HG03196 (cell line): ENCODE data around the gene KRTAP5-6.

Experiments
- ATAC-seq: cut with Tn5 transposase; IDR thresholded peaks from one replicate; pipeline ENCODE4 v1.9.1; 2021; ENCODE audit not compliant: unreplicated experiment

KRTAP5-6 gene

DNA sequence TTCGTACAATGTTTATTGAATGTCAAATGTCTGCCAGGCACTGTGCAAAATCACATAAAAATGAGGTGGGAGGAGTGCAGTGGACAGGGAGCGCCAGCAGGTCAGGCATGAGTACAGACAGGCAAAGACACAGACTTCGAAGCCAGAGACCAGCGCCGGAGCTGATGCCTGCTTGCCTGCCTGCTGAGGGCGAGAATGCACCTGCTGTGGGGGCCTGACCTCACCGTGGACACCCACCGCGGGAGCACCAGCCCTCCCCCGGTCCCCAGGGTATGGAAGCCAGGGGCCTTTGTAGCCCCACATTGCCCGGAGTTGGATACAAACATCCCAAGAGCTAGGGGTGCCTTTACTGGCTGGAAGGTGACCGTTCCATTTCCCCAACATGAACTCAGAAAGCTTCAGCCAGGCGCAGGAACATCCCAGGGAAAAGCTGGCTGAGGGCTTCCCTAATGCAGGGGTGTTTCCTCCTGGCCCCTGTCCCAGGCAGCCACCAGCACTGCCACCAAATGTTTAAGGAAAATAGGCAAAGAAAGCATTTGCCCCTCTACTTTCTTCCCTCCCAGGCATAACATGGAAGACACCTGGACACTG lies 35.5 kb downstream of the KRTAP5-6 start:
- no peak for ATAC-seq

DNA sequence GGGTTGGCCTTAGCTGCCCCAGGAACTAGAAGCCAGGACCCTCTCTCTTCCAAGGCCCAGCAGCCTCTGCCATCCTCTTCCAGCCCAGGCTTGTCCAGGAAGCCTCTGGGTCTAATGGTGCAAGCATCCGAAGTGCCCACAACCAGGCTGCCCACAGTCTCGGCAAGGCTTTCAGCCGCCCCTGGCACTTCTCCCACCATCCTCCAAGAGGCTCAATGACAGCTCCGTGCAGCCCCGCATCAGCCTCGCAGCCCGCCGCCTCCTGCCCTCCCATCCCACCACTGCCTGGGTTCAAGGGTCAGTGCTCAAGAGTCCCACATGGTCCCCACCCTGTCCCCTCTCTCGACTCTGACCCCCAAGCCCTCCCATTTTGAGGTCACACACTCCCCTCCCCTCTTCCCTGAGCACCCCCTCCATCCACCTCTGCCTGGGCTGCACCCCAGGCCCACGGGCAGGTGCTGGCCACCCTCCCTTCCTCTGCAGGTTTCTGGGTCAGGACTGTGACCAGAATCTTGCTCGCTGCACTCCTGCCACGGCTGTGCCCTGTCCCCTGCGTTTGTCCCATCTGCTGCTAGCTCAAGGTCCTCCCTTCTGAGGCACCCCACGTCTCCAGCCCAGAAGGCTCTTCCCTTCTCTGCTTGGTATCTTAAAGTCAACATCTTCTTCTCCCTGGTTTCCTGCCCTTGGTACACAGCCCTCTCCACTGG lies 36.2 kb downstream of the KRTAP5-6 start:
- no peak for ATAC-seq

DNA sequence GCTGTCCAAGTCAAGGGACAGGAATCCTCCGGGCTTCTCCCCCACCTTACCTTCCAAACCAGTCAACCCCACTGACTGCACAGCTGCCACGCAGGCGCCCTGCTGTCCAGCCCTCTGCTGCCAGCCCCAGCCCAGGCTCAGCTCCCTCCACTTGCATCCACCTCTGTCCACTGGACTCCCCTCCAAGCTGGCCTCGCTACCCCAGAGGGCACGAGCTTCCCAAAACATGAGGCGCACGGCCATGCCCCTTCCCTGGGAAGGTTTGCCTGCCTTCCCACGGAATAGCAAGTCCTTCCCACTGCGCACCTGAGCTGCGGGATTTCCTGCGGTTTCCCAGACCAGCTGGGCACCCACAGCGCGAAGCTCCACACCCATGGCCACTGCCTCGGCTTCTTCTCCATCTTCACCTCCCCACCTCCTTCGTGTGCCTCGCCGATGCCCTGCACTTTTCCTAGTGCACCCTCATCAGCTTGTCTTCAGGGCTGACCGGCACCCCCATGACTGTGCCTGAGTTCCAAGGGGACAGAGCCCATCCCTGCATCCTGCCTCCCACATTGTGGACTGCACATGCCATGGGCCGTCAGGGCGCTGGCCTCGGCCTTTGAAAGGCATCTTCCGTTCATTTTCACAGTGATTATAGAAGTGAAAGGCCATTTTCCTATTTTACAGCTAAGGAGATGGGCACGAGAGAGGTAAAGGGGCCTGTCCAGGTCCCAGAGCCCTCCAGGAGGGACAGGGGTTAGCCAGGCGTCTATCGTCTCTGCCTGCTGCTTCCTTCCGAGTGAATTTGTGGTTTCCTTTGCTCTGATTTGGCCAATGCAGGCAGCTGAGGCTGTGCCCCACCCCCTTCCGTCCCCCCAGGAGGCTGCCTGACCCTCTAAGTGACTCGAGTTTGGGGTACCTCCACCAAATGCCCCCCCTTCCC lies 37.0 kb downstream of the KRTAP5-6 start:
- no peak for ATAC-seq

DNA sequence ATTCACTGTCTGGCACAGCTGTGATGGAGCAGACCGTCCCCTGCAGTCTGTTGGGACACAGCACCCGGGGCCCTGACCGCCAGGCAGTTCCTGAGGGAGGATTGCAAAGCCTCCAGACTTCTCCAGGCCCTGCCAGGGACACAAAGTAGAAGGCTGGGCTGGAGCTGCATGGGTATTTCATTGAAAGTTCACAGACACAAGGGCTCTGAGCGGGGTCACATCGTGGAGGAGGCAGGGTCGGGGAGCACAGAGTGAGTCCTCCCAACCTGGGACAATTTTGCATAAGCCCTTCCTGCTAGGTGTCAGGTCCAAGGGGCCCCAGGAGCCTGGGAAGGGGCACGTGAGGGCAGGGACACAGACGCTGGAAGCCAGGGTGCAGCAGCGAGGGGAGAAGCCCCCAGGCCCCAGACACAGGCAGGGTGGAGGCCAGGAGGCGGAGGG lies 37.7 kb downstream of the KRTAP5-6 start:
- ATAC-seq, result no peak

DNA sequence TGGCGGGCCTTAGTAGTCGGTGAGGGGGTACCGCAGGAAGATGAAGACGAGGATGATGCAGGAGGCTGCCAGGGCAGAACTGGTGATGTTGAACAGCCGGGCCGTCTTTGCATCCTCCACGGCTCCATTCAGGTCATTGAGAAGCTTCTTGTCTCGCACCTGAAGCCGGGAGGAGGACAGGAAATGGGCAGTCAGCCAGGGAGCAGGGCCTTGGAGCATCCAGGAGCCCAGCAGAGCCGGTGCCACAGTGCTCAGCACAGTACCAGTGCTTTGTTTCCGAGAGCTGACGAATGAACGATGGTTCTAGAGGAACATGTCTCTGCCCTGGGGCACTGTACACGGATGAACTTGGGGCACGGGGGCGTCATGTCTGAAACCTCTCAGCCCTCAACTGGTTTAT lies 38.3 kb downstream of the KRTAP5-6 start:
- no peak for ATAC-seq

DNA sequence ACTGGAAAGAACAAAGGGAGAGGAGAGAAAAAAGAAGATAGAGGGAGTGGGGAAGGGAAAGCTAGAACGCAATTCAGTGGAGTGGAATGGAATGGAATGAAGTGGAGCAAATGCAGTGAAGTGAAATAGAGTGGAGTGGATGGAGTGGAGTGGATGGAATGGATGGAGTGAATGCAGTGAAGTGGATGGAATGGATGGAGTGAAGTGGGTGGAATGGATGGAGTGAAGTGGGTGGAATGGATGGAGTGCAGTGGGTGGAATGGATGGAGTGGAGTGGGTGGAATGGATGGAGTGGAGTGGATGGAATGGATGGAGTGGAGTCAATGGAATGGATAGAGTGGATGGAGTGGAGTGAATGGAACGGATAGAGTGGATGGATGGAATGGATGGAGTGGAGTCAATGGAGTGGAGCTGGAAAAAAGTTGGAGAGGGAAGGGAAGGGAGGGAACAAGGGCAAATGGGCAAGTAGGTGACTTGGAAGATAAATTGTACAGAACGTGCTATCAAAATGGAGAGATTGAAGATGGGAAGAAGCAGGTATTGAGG lies 39.5 kb downstream of the KRTAP5-6 start:
- no peak for ATAC-seq

DNA sequence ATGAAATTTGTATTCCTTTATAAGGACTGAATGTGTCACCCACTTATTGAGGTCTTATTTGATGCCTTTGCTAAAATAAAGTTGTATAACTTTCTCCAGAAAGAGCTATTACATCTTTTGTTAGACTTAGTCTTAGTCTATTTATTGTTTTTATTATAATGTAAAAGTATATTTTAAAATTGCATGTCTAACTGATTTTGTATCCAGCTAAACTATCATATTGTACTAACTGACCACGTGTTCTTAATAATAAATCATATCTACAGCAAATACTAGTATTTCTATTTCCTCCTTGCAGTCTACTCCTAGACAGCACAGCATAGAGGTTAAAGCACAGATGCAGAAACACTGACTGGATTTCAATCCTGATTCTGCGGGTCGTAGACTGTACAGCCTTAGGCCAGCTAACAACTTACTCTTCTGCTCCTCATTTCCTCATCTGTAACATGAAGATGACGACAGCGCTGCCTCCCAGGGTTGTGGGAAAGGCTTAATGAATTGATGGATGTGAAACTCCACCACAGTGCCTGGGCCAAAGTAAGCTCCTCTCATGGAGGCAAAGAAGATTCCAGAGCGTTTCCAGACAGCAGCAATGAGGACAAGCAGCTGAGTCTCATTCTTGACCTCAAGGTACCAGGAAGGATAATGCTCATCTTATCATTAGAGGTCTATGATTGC lies 40.2 kb downstream of the KRTAP5-6 start:
- ATAC-seq, result no peak

DNA sequence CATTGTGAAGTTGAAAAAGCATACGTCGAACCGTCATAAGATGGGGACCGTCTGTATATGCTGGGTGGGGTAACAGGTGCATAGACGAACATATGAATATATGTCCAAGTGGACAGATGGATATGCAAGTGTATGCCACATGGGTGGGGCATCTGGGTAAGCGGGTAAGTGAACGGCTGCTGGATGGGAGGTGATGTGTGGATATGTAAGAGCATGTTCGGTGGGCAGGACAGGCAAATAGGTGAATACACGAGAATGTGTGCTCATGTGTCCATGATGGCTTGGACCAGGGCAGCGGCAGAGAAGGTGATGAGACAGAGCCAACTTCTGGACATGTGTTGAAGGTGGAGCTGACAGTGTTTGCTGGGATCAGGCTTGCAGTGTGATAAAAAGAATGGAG lies 41.4 kb downstream of the KRTAP5-6 start:
- ATAC-seq, result no peak

DNA sequence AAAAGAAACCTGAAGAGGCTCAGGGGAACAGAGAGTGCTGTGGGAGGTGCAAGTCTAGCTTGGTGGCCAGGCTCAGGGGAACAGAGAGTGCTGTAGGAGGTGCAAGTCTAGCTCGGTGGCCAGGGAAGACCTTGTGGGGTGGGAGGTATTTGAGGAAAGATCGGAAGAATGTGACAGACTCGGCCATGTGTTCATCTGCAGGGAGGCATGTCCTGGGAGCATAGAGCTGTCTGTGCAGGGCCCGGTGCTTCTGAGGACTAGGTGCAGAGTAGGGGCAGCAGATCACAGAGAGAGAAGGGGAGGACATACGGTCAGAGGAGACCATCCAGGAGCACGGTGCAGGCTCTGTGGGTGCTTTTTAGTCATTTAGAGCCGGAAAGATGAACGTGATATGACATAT lies 42.6 kb downstream of the KRTAP5-6 start:
- no peak for ATAC-seq

DNA sequence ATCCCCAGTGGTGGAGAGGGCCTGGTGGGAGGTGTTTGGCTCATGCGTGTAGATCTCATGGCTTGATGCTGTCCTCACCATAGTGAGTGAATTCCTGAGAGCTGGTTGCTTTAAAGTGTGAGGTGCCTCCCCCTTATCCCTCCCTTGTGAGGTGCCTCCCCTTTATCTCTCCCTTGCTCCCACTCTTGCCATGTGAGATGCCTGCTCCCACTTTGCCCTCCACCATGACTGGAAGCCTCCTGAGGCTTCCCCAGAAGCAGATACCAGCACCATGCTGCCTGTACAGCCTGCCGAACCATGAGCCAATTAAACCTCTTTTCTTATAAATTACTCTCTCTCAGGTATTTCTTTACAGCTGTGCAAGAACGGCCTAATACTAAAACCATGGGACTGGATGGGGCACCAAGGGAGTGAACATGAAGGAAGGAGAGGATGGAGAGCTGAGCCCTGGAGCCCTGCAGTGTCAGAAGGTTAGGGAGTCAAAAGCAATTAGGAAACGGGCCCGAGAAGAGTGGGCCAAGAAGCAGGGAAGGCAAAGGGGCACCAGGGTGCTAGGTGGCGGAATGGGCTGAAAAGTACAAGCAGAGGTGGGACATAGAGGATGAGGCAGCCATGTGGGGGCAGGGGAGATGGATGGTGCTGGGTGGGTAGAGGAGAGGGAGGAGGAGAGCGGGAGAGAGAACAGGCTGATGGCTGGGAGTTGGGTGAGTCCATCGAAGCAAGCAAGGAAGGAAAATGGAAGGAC lies 44.0 kb downstream of the KRTAP5-6 start:
- ATAC-seq, result no peak

DNA sequence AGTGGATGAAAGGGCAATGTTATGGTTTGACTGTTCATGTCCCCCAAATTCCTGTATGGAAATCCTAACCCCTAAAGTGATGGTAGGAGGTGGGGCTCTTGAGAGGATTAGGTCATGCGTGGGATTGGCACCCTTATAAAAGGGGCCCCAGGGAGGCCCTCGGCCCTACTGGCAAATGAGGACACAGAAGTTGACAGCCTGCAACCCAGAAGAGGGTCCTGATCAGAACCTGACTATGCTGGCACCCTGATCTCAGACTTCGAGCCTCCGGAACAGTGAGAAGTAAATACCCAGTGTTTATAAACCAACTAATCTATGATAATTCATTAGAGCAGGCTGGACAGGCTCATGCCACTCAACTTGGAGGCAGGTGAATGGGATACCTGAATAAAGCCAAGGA lies 44.7 kb downstream of the KRTAP5-6 start:
- no peak for ATAC-seq

DNA sequence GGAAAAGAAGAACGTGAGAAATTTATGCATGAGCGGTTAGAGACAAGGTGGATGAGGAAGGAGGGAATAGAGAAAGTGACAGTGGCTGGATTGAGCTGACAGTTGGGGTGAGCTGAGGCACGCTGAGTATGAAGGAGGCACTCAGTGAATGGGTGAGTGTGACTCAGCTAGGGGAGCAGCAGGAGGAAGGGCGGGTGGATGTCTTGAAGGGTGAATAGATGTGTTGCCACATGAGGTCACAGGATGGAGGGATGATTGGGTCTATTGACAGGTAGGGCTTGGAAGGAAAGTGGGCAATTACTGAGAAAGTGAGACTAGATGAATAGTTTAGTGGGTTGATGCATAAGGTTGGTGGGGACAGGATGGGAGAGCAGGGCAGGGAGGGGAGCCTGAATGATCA lies 45.4 kb downstream of the KRTAP5-6 start:
- ATAC-seq, result no peak

DNA sequence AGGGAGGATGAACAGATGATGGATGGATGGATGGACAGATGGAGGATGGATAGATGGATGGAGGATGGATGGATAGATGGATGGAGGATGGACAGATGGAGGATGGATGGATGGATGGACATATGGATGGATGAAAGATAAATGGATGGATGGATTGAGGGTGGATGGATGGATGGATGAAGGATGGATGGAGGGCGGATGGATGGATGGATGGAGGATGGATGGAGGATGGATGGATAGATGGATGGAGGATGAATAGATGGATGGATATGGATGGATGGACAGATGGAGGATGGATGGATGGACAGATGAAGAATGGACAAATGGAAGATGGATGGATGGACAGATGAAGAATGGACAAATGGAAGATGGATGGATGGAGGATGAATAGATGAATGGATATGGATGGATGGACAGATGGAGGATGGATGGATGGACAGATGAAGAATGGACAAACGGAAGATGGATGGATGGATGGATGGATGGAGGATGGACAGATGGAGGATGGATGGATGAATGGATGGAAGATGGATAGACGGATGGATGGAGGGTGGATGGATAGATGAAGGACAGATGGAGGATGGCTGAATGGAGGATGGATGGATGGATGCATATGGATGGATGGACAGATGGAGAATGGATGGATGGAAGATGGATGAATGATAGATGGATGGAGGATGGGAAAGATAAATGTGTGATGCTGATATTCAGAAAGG lies 46.0 kb downstream of the KRTAP5-6 start:
- ATAC-seq, result no peak

DNA sequence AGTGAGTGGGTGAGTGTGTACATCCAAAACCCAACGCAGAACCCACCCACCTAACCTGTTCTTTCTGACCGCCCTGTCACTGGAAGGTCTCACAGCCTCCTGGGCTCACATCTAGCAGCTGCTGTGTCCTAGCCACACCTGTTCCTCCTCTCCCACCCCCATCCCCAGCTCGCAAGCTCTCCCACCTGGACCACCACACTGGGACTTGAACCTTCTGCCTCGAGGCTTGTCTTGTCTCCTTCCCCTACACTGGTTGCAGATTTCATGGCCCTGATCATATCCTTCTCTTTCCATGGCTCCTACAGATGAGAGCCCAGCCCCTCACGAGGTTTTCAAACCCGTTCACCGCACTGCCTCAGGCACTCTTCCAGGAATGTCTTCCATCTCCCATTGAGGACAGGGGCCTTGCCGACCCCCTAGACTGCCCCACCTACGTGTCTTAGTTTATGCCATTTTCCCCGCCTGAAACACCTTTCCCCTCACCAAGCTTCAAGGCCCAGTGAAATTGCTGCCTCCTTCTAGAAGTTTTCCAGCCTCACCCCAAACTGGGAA lies 46.7 kb downstream of the KRTAP5-6 start:
- no peak for ATAC-seq

DNA sequence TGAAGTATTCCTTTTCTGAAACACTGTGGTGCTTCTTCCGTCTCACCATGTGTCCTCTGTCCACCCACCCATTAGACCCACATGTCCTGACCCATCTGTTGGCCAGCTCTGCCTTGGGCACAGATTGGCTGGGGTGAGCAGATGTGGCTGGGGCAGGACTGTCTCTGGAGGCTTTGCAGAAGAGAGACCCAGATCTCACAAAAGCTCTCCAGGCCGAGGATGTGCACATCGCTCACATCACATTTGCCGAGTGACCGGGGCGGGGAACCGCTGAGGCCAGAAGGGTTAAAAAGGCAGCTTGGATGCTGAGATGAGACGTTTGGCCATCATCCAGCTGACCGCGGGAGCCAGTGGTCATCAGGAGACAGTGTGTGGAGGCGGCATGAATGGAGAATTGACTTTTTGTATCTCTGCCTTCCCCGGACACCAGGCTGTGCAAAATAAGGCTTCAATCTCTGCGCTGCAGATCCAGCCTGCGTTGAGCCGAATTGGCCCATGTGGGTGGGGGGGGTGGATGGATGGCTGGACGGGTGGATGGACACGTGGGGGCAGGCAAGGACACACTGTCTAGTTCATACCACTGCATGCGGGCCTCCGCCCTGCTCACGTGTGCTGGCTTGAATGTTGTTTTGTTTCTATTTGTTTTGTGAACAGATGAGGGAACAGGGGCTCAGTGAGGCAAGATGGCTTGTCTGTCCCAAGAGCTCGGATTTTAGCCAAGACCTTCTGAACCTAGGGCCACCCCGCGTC lies 47.3 kb downstream of the KRTAP5-6 start:
- no peak for ATAC-seq

DNA sequence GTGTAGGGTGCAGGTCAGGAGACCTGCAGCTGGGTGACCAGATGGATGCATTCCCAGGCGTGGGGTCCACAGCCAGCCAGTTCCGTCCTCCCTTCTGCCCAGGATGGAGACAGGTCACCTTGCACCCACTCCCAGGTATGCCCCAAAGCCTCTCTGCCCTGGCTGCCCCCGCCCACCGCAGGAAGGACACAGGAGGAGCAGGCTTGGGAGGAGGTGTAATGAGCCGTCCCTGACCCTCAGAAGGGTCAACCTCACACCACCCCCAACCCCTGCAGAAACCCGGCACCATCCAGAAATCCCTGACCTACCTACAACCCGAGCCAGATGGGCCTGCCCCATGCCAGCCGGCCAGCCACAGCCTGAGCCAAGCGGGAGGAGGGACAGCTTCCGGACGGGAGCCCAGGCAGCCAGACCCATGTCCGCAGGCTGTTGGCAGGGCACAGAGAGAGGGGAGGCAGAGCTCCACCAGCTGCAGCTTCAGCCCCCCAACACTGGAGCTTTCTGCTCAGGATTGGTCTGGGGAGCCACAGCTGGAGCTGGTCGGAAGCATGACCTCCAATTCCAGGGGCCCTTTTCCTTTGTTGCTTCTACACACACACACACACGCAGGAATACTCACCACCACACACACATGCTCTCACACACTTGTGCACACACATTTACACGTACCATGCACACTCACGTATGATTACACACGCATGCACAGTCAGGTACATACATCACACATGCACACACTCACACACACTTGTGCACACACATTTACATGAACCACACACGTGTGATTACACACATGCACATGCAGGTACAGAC lies 48.1 kb downstream of the KRTAP5-6 start:
- ATAC-seq, result no peak

DNA sequence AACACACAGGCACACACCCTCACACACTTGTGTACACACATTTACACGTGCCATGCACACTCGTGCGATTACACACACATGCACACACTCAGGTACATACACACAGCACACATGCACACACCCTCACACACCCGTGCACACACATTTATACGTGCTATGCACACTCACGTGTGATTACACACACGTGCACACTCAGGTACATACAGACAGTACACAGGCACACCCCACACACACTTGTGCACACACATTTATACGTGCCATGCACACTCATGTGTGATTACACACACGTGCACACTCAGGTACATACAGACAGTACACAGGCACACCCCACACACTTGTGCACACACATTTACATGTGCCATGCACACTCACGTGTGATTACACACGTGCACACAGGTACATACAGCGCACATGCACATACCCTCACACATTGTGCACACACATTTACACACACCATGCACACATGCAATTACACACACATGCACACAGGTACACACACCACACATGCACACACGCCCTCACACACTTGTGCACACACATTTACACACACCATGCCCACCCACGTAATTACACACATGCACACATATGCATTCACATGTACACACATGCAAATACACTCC lies 48.8 kb downstream of the KRTAP5-6 start:
- no peak for ATAC-seq
